ENCODE data around the gene RNF126. TPM values are rescaled to one million over a fixed set of nuclear protein-coding genes. Genes with fewer than 3 reads are reported as not detected.

RNF126 gene
- total RNA-seq, 4 donors from 2014 or later: 40.1 to 87.7 (median 47.7) TPM

- no peak for TF ChIP-seq CTCF (IDR thresholded peaks at IDR 0.05)
- no peak for ATAC-seq (ENCODE audit: low FRiP score)
- no peak for DNase-seq (ENCODE audit: low spot score)
Observed at GRCh38 chr19:643736-644135, 19.3 kb downstream of the RNF126 start.

- ATAC-seq (ENCODE audit: low FRiP score) (no peak), DNase-seq (ENCODE audit: low spot score) (no peak)
- TF ChIP-seq CTCF (IDR thresholded peaks at IDR 0.05): no peak
Observed at GRCh38 chr19:642767-643727, 20.0 kb downstream of the RNF126 start.

GRCh38 chr19:641702-642101, 21.3 kb downstream of the RNF126 start:
- ATAC-seq (ENCODE audit: low FRiP score) (no peak), DNase-seq (ENCODE audit: low spot score) (no peak)
- TF ChIP-seq CTCF (IDR thresholded peaks at IDR 0.05): no peak

GRCh38 chr19:640606-641189, 22.3 kb downstream of the RNF126 start:
- DNase-seq (ENCODE audit: low spot score) (no peak), ATAC-seq (ENCODE audit: low FRiP score) (no peak)
- no peak for TF ChIP-seq CTCF (IDR thresholded peaks at IDR 0.05)

GRCh38 chr19:640161-640558, 22.9 kb downstream of the RNF126 start:
- DNase-seq (ENCODE audit: low spot score) (no peak), ATAC-seq (ENCODE audit: low FRiP score) (no peak)
- no peak for TF ChIP-seq CTCF (IDR thresholded peaks at IDR 0.05)

- peak; percentile 91 for ATAC-seq (ENCODE audit: low FRiP score)
- TF ChIP-seq CTCF (IDR thresholded peaks at IDR 0.05): no peak
Observed at GRCh38 chr19:639253-640160, 23.5 kb downstream of the RNF126 start, which contains the start of gene FGF22. Gene FGF22, plus strand, starts transcription at chr19:639879. Its CDS starts 47 bp downstream, at chr19:639926.

More at GRCh38 chr19:639253-640160, 23.5 kb downstream of the RNF126 start, which contains the start of gene FGF22:
- DNase-seq (ENCODE audit: low spot score): peak; percentile 82
